Right lobe of liver (tissue), 4 donors: Measurements from ENCODE around the gene ITPKC.

Source experiments
- CTCF ChIP-seq, 4 donors: fragments of 200-600 bp in 3 of 4; fragments of 450-650 bp in 1 of 4; IDR thresholded peaks; one replicate each; pipeline versions ENCODE4 v1.5.1 to v1.8.0; 2016 to 2022; ENCODE audit warnings: antibody characterized with exemption in 4 of 4, mild to moderate bottlenecking in 2 of 4
- POLR2A ChIP-seq: fragments of 450-650 bp; IDR thresholded peaks from one replicate; pipeline ENCODE4 v1.6.1; 2017; ENCODE audit warnings: antibody characterized with exemption, mild to moderate bottlenecking
- donor health status: DM: no; HTN: no; CAD: no.
- donor health status: DM: no; HTN: no; CAD: no.
- donor health status: DM: no; HTN: yes; CAD: no.

GRCh38 chr19:40752257-40752781 lies 35.4 kb downstream of the ITPKC start:
- no peak for TF ChIP-seq CTCF (IDR thresholded peaks at IDR 0.05)
- TF ChIP-seq POLR2A, result no peak
